ENCODE results near the gene BPIFB3. TPM values are rescaled to one million over a fixed set of nuclear protein-coding genes. Genes with fewer than 3 reads are reported as not detected.

The BPIFB3 gene
- total and polyA plus RNA-seq, 2 of the 13 experiments (the other 11 are each of a cell fraction or from before 2014, with no cell fraction given), result 0.09 TPM; not detected in 1

DNA sequence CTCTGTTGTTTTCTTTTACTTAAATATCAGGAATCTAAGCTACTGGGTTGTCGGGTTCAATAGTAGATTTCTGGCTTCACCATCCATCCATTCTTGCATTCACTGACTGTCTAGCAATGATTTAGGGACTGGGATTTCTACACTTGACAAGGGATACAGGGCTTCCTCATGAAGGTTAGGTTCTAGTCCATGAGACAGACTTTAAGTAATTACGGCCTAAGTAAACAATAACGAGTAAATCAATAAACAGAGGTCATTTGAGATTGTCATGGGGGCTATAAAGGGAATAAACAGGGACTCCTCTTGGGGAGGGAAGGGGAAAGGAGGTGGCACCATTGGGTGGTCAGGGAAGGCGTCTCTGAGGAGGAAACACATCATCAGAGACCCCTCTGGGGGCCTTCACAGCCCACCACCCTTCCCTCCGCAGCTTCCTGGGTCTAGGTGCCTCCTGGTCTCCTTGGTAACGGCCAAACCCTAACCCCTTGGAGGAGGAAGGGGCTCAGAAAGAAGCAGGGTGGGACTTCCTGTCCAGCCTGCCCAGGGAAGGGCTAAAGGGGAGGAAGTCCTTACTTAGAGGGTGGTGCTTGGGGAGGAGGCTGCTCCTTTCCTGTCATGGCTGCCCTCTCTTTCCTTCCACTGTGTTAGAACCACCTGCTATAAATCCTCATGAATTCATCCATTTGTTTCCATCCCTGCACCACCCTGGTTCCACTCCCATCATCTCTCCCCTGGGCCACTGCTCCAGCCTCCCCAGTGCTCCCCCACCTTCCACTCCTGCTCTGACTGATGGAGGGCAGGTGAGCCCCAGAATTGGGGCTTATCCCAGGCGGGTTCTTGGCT lies 59.1 kb downstream of the BPIFB3 start (continued):
- TF ChIP-seq ZNF10 (CRISPR knock-in tag; IDR thresholded peaks at IDR 0.05; ENCODE audit: borderline replicate concordance, low read depth) (no peak), GABPA (IDR thresholded peaks at IDR 0.05; ENCODE audit: low read depth, low read length) (peak; percentile 32; the same call in 1 of the 2 replicates), GABPA (CRISPR knock-in tag; IDR thresholded peaks at IDR 0.05; ENCODE audit: low read depth) (peak; percentile 61), XRCC5 (optimal IDR thresholded peaks at IDR 0.05; ENCODE audit: low read length) (no peak)
- TF ChIP-seq, protein P1, sequence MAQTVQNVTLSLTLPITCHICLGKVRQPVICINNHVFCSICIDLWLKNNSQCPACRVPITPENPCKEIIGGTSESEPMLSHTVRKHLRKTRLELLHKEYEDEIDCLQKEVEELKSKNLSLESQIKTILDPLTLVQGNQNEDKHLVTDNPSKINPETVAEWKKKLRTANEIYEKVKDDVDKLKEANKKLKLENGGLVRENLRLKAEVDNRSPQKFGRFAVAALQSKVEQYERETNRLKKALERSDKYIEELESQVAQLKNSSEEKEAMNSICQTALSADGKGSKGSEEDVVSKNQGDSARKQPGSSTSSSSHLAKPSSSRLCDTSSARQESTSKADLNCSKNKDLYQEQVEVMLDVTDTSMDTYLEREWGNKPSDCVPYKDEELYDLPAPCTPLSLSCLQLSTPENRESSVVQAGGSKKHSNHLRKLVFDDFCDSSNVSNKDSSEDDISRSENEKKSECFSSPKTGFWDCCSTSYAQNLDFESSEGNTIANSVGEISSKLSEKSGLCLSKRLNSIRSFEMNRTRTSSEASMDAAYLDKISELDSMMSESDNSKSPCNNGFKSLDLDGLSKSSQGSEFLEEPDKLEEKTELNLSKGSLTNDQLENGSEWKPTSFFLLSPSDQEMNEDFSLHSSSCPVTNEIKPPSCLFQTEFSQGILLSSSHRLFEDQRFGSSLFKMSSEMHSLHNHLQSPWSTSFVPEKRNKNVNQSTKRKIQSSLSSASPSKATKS (CRISPR knock-in tag; IDR thresholded peaks at IDR 0.05), result no peak
- TF ChIP-seq, protein P2, sequence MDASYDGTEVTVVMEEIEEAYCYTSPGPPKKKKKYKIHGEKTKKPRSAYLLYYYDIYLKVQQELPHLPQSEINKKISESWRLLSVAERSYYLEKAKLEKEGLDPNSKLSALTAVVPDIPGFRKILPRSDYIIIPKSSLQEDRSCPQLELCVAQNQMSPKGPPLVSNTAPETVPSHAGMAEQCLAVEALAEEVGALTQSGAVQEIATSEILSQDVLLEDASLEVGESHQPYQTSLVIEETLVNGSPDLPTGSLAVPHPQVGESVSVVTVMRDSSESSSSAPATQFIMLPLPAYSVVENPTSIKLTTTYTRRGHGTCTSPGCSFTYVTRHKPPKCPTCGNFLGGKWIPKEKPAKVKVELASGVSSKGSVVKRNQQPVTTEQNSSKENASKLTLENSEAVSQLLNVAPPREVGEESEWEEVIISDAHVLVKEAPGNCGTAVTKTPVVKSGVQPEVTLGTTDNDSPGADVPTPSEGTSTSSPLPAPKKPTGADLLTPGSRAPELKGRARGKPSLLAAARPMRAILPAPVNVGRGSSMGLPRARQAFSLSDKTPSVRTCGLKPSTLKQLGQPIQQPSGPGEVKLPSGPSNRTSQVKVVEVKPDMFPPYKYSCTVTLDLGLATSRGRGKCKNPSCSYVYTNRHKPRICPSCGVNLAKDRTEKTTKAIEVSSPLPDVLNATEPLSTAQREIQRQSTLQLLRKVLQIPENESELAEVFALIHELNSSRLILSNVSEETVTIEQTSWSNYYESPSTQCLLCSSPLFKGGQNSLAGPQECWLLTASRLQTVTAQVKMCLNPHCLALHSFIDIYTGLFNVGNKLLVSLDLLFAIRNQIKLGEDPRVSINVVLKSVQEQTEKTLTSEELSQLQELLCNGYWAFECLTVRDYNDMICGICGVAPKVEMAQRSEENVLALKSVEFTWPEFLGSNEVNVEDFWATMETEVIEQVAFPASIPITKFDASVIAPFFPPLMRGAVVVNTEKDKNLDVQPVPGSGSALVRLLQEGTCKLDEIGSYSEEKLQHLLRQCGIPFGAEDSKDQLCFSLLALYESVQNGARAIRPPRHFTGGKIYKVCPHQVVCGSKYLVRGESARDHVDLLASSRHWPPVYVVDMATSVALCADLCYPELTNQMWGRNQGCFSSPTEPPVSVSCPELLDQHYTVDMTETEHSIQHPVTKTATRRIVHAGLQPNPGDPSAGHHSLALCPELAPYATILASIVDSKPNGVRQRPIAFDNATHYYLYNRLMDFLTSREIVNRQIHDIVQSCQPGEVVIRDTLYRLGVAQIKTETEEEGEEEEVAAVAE (CRISPR knock-in tag; IDR thresholded peaks at IDR 0.05; ENCODE audit: borderline replicate concordance), result no peak
